A549 (cell line): ENCODE data around the gene CYP27B1.

Source experiments
- CHD2 ChIP-seq: fragments of 150-350 bp; IDR thresholded peaks from 2 replicates; pipeline ENCODE4 v1.6.1; 2014; ENCODE audit warnings: low read length; ENCODE audit not compliant: partially characterized antibody
- EHMT2 ChIP-seq: fragments of 200-600 bp; sonication (generic); IDR thresholded peaks from 2 replicates; pipeline ENCODE4 v1.6.1; 2016; ENCODE audit warnings: antibody characterized with exemption, low read depth, mild to moderate bottlenecking, moderate library complexity
- EP300 ChIP-seq, 2 experiments: fragments of >200 bp; sonication (Bioruptor Twin); formaldehyde crosslinking; IDR thresholded peaks; 2 replicates in 1 of 2; 3 replicates in 1 of 2; pipeline ENCODE4 v1.6.1; 2016 to 2017
- FOSL2 ChIP-seq, 2 experiments: fragments of 450-650 bp in 1 of 2; fragments of >200 bp in 1 of 2; sonication (Bioruptor Twin) in 1 of 2; formaldehyde crosslinking; IDR thresholded peaks; 2 replicates each; pipeline versions ENCODE4 v1.5.0 to v1.6.1; 2016 to 2020; ENCODE audit warnings: mild to moderate bottlenecking in 1 of 2, moderate library complexity in 1 of 2
- FOXS1 ChIP-seq: fragments of 250-450 bp; sonication (Bioruptor Pico); IDR thresholded peaks from 2 replicates; pipeline ENCODE4 v1.5.0; 2020; ENCODE audit warnings: mild to moderate bottlenecking, moderate library complexity
- JUN ChIP-seq, 2 experiments: fragments of >200 bp; sonication (Bioruptor Twin); formaldehyde crosslinking; IDR thresholded peaks; 2 replicates in 1 of 2; 3 replicates in 1 of 2; pipeline ENCODE4 v1.6.1; 2016 to 2017
- POLR2A ChIP-seq: IDR thresholded peaks from 2 replicates; pipeline ENCODE4 v1.6.1; 2012; ENCODE audit warnings: mild to moderate bottlenecking, low read length
- SMC3 ChIP-seq: fragments of >200 bp; sonication (Bioruptor Twin); formaldehyde crosslinking; IDR thresholded peaks from 3 replicates; pipeline ENCODE4 v1.6.1; 2018; ENCODE audit warnings: inconsistent platforms
- TFCP2L1 ChIP-seq: fragments of 250-450 bp; sonication (Bioruptor Pico); IDR thresholded peaks from 2 replicates; pipeline ENCODE4 v1.5.0; 2021; ENCODE audit warnings: mild to moderate bottlenecking
- TF ChIP-seq, protein P1 (sequence below): fragments of >200 bp; sonication (Bioruptor Twin); formaldehyde crosslinking; IDR thresholded peaks from 3 replicates; pipeline ENCODE4 v1.5.1; 2016
- TF ChIP-seq, protein P2 (sequence below): IDR thresholded peaks from 2 replicates; pipeline ENCODE4 v1.6.1; 2012

DNA sequence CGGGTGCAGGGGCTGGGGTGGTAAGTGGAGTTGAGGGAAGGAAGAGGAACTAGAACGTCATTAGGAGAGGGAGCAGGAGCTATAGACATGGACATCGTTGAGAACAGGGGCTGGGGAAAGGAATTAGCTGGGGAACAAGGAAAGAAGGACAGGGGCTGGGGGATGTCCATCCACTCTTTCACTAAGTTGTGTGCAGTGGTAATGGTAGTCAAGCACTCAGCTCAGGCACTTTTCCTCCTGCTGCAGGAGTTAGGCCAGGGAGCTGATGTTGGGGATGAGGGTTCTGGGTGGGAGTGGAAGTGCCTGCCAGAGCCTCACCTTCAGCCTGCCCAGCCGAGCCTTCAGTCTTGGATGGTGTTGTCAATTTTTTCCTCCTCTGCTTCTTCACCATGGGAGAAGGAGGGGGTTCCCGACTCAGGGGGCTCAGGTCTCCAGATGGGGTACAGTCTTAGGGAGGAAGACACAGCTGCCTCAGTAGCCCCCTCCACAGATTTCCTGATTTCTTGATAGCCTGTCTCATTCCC is 37.5 kb downstream of the CYP27B1 start:
- TF ChIP-seq, protein P1, sequence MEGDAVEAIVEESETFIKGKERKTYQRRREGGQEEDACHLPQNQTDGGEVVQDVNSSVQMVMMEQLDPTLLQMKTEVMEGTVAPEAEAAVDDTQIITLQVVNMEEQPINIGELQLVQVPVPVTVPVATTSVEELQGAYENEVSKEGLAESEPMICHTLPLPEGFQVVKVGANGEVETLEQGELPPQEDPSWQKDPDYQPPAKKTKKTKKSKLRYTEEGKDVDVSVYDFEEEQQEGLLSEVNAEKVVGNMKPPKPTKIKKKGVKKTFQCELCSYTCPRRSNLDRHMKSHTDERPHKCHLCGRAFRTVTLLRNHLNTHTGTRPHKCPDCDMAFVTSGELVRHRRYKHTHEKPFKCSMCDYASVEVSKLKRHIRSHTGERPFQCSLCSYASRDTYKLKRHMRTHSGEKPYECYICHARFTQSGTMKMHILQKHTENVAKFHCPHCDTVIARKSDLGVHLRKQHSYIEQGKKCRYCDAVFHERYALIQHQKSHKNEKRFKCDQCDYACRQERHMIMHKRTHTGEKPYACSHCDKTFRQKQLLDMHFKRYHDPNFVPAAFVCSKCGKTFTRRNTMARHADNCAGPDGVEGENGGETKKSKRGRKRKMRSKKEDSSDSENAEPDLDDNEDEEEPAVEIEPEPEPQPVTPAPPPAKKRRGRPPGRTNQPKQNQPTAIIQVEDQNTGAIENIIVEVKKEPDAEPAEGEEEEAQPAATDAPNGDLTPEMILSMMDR: no peak
- TF ChIP-seq SMC3: no peak
- TF ChIP-seq, protein P2, sequence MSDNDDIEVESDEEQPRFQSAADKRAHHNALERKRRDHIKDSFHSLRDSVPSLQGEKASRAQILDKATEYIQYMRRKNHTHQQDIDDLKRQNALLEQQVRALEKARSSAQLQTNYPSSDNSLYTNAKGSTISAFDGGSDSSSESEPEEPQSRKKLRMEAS: no peak
- TF ChIP-seq EHMT2: no peak
- no peak for TF ChIP-seq CHD2
- TF ChIP-seq POLR2A: no peak
- no peak for TF ChIP-seq TFCP2L1
- no peak for TF ChIP-seq FOXS1 (CRISPR knock-in tag)
- no peak for TF ChIP-seq JUN (IDR thresholded peaks at IDR 0.05)
- TF ChIP-seq EP300 (IDR thresholded peaks at IDR 0.05): no peak
- TF ChIP-seq FOSL2 (IDR thresholded peaks at IDR 0.05): no peak
- no peak for TF ChIP-seq FOSL2 (CRISPR knock-in tag; IDR thresholded peaks at IDR 0.05)
